Stimulated activated CD4-positive, alpha-beta T cell treated with anti-CD3 and anti-CD28 coated beads, Interleukin-2, amount 100 ng/mL, for 4 hours (primary cell): Measurements from ENCODE around the gene CCDC40.

Experiments
- DNase-seq: peaks from one replicate; pipeline ENCODE4 v3.0.0-alpha.2; 2020; ENCODE audit warnings: low read depth

Gene CCDC40

GRCh38 chr17:80002070-80002641 lies 34.3 kb upstream of the CCDC40 start:
- no peak for DNase-seq

GRCh38 chr17:80002690-80003490 lies 33.6 kb upstream of the CCDC40 start:
- no peak for DNase-seq

- DNase-seq = no peak
Measured at GRCh38 chr17:80003969-80004368, 32.5 kb upstream of the CCDC40 start.

GRCh38 chr17:80005360-80006338 lies 30.8 kb upstream of the CCDC40 start:
- peak; percentile 26 for DNase-seq

- no peak for DNase-seq
Measured at GRCh38 chr17:80006339-80006720, 30.1 kb upstream of the CCDC40 start.

GRCh38 chr17:80006811-80007752 lies 29.4 kb upstream of the CCDC40 start:
- DNase-seq = no peak

- no peak for DNase-seq
Measured at GRCh38 chr17:80007939-80008338, 28.5 kb upstream of the CCDC40 start.

- peak; percentile 58 for DNase-seq
Measured at GRCh38 chr17:80008383-80008840, 28.0 kb upstream of the CCDC40 start.

GRCh38 chr17:80008848-80009247 lies 27.6 kb upstream of the CCDC40 start:
- no peak for DNase-seq

GRCh38 chr17:80009391-80010282 lies 26.8 kb upstream of the CCDC40 start:
- no peak for DNase-seq

- DNase-seq = no peak
Measured at GRCh38 chr17:80010283-80010858, 26.1 kb upstream of the CCDC40 start.

- DNase-seq = no peak
Measured at GRCh38 chr17:80011989-80012555, 24.4 kb upstream of the CCDC40 start.

GRCh38 chr17:80012765-80013741 lies 23.4 kb upstream of the CCDC40 start:
- no peak for DNase-seq

- no peak for DNase-seq
Measured at GRCh38 chr17:80017226-80018010, 19.0 kb upstream of the CCDC40 start.

- no peak for DNase-seq
Measured at GRCh38 chr17:80018917-80019651, 17.4 kb upstream of the CCDC40 start.

- no peak for DNase-seq
Measured at GRCh38 chr17:80021600-80021999, 14.8 kb upstream of the CCDC40 start.
